H1 (cell line): ENCODE results near the gene LRP1-AS. TPM values are rescaled to one million over a fixed set of nuclear protein-coding genes. Genes with fewer than 3 reads are reported as not detected.

Source experiments
- CTCF ChIA-PET: fragments of 300-600 bp; sonication (Branson Sonifier 250); formaldehyde crosslinking; loops from one replicate; lab custom pipeline; 2021; ENCODE audit not compliant: partially characterized antibody; lab: Charles Lee
- POLR2A ChIA-PET: fragments of 300-600 bp; sonication (Branson Sonifier 250); formaldehyde crosslinking; loops from one replicate; lab custom pipeline; 2021; ENCODE audit warnings: inconsistent platforms; ENCODE audit not compliant: partially characterized antibody; lab: Charles Lee
- DNase-seq, 2 experiments: peaks; one replicate each; pipeline versions ENCODE4 v3.0.0 to v3.0.0-alpha.2; 2010 to 2022; ENCODE audit warnings: low spot score in 2 of 2, low read depth in 1 of 2, mixed read lengths in 1 of 2
- FAIRE-seq: peaks from 2 replicates; lab custom pipeline; 2011; peaks lifted over from hg19 to GRCh38; lab: Jason Lieb, UNC
- H2AFZ ChIP-seq: 2 replicates; pipeline ENCODE4 v1.8.1; 2012; ENCODE audit warnings: low read length, inconsistent platforms
- H2AK5ac ChIP-seq: 2 replicates; pipeline ENCODE4 v1.6.1; 2013; ENCODE audit warnings: low read depth, low read length
- H2BK120ac ChIP-seq: replicated peaks from 2 replicates; pipeline ENCODE3; 2013; ENCODE audit warnings: low read depth, low read length, inconsistent platforms
- H2BK12ac ChIP-seq: 2 replicates; pipeline ENCODE4 v1.6.1; 2013; ENCODE audit warnings: low read depth, low read length
- H2BK15ac ChIP-seq: 2 replicates; pipeline ENCODE4 v1.6.1; 2013; ENCODE audit warnings: low read length
- H2BK20ac ChIP-seq: 2 replicates; pipeline ENCODE4 v1.6.1; 2013; ENCODE audit warnings: low read length
- H2BK5ac ChIP-seq: 2 replicates; pipeline ENCODE4 v1.6.1; 2013; ENCODE audit warnings: low read depth, low read length
- H3K14ac ChIP-seq: 2 replicates; pipeline ENCODE4 v1.6.1; 2013; ENCODE audit warnings: inconsistent platforms; ENCODE audit not compliant: insufficient read length
- H3K18ac ChIP-seq: 2 replicates; pipeline ENCODE4 v1.6.1; 2013; ENCODE audit warnings: low read length; ENCODE audit errors: extremely low read depth
- H3K23ac ChIP-seq: 2 replicates; pipeline ENCODE4 v1.6.1; 2013; ENCODE audit warnings: inconsistent platforms; ENCODE audit not compliant: insufficient read length
- H3K23me2 ChIP-seq: 2 replicates; pipeline ENCODE4 v1.6.1; 2013; ENCODE audit warnings: low read depth, low read length
- H3K27ac ChIP-seq: 2 replicates; pipeline ENCODE4 v1.6.1; 2011; ENCODE audit warnings: low read depth, low read length, inconsistent platforms
- H3K27me3 ChIP-seq, 4 experiments: replicated peaks in 1 of 4; 1 replicate in 1 of 4; 2 replicates in 3 of 4; pipeline versions ENCODE4 v1.6.1 to v1.8.1; 2011 to 2013; ENCODE audit warnings: low read length in 3 of 4, mild to moderate bottlenecking in 3 of 4, inconsistent platforms in 2 of 4, mixed read lengths in 2 of 4, moderate library complexity in 1 of 4; ENCODE audit not compliant: control insufficient read depth in 3 of 4, insufficient read depth in 3 of 4; ENCODE audit errors: extremely low read depth in 1 of 4
- H3K36me3 ChIP-seq, 4 experiments: 2 replicates each; pipeline versions ENCODE4 v1.6.1 to v1.8.1; 2011 to 2013; ENCODE audit warnings: mild to moderate bottlenecking in 4 of 4, low read length in 3 of 4, moderate library complexity in 2 of 4, control low read depth in 1 of 4, inconsistent platforms in 1 of 4; ENCODE audit not compliant: insufficient read depth in 4 of 4, control insufficient read depth in 2 of 4
- H3K4ac ChIP-seq: replicated peaks from 2 replicates; pipeline ENCODE3; 2013; ENCODE audit warnings: low read length, low read depth, mixed read lengths, inconsistent platforms; ENCODE audit not compliant: insufficient read length
- H3K4me1 ChIP-seq, 4 experiments: replicated peaks in 1 of 4; 1 replicate in 1 of 4; 2 replicates in 3 of 4; pipeline versions ENCODE4 v1.6.1 to v1.8.1; 2011 to 2013; ENCODE audit warnings: low read length in 3 of 4, inconsistent platforms in 2 of 4, mixed read lengths in 1 of 4; ENCODE audit not compliant: insufficient read depth in 4 of 4, control insufficient read depth in 3 of 4
- H3K4me2 ChIP-seq, 2 experiments: 2 replicates each; pipeline versions ENCODE4 v1.6.1 to v1.8.1; 2011 to 2013; ENCODE audit warnings: low read depth in 2 of 2, low read length in 2 of 2, control low read depth in 1 of 2, inconsistent platforms in 1 of 2, mild to moderate bottlenecking in 1 of 2; ENCODE audit not compliant: insufficient read depth in 1 of 2
- H3K4me3 ChIP-seq, 4 experiments: fragments of 200-600, 300-600 bp in 1 of 4; sonication (generic), shearing (Covaris generic), sonication (Bioruptor Twin) in 1 of 4; 2 replicates each; pipeline versions ENCODE4 v1.5.1 to v1.8.1; 2011 to 2016; ENCODE audit warnings: low read length in 4 of 4, low read depth in 3 of 4, control low read depth in 2 of 4, inconsistent platforms in 2 of 4, mild to moderate bottlenecking in 2 of 4, mixed read lengths in 1 of 4, moderate library complexity in 1 of 4; ENCODE audit not compliant: insufficient read depth in 2 of 4; ENCODE audit errors: extremely low read depth in 1 of 4
- H3K56ac ChIP-seq: replicated peaks from 2 replicates; pipeline ENCODE3; 2013; ENCODE audit warnings: low read depth, mild to moderate bottlenecking, mixed read lengths, low read length, inconsistent platforms; ENCODE audit not compliant: insufficient read length
- H3K79me1 ChIP-seq: 2 replicates; pipeline ENCODE4 v1.6.1; 2013; ENCODE audit warnings: low read depth, low read length, control low read depth
- H3K79me2 ChIP-seq, 2 experiments: 2 replicates each; pipeline versions ENCODE4 v1.6.1 to v1.8.1; 2012 to 2013; ENCODE audit warnings: low read length in 2 of 2, mild to moderate bottlenecking in 2 of 2, inconsistent platforms in 1 of 2; ENCODE audit not compliant: insufficient read depth in 2 of 2, control insufficient read depth in 1 of 2
- H3K9ac ChIP-seq, 4 experiments: replicated peaks in 1 of 4; 1 replicate in 1 of 4; 2 replicates in 3 of 4; pipeline versions ENCODE4 v1.6.1 to v1.8.1; 2011 to 2013; ENCODE audit warnings: low read depth in 3 of 4, low read length in 3 of 4, control low read depth in 2 of 4, mild to moderate bottlenecking in 2 of 4, moderate library complexity in 2 of 4, inconsistent platforms in 1 of 4; ENCODE audit errors: extremely low read depth in 1 of 4
- H3K9me3 ChIP-seq, 2 experiments: 2 replicates each; pipeline versions ENCODE4 v1.6.1 to v1.8.1; 2012 to 2013; ENCODE audit warnings: mild to moderate bottlenecking in 2 of 2, moderate library complexity in 2 of 2, control low read depth in 1 of 2, inconsistent platforms in 1 of 2, low read depth in 1 of 2, low read length in 1 of 2, mixed read lengths in 1 of 2; ENCODE audit not compliant: insufficient read depth in 2 of 2
- H4K20me1 ChIP-seq, 2 experiments: replicated peaks in 1 of 2; 2 replicates each; pipeline versions ENCODE3 to v1.8.1; 2011 to 2013; ENCODE audit warnings: inconsistent platforms in 2 of 2, low read length in 2 of 2, mild to moderate bottlenecking in 1 of 2; ENCODE audit not compliant: insufficient read depth in 2 of 2, control insufficient read depth in 1 of 2
- H4K5ac ChIP-seq: 2 replicates; pipeline ENCODE4 v1.6.1; 2013; ENCODE audit warnings: low read length, low read depth, mixed read lengths, inconsistent platforms; ENCODE audit not compliant: insufficient read length
- H4K8ac ChIP-seq: 2 replicates; pipeline ENCODE4 v1.8.0; 2013; ENCODE audit warnings: mild to moderate bottlenecking, moderate library complexity, low read length, inconsistent platforms; ENCODE audit not compliant: insufficient read depth; ENCODE audit errors: extremely low read depth
- H4K91ac ChIP-seq: replicated peaks from 2 replicates; pipeline ENCODE3; 2013; ENCODE audit warnings: low read length, mixed read lengths, inconsistent platforms; ENCODE audit not compliant: insufficient read length
- ATF3 ChIP-seq: IDR thresholded peaks from 2 replicates; pipeline ENCODE4 v1.6.1; 2011; ENCODE audit warnings: low read depth, mild to moderate bottlenecking, low read length; ENCODE audit not compliant: insufficient read depth
- CEBPB ChIP-seq: IDR thresholded peaks from 2 replicates; pipeline ENCODE4 v1.6.1; 2012; ENCODE audit warnings: low read depth, low read length
- EZH2 ChIP-seq: fragments of 200-600 bp; sonication (generic); IDR thresholded peaks from 2 replicates; pipeline ENCODE4 v1.7.1; 2012; ENCODE audit warnings: low read depth, mild to moderate bottlenecking, moderate library complexity, low read length, inconsistent platforms; ENCODE audit not compliant: severe bottlenecking
- GTF2F1 ChIP-seq: IDR thresholded peaks from 2 replicates; pipeline ENCODE4 v1.6.1; 2012; ENCODE audit warnings: low read depth, low read length, improper control_type of control experiment, borderline replicate concordance
- HDAC6 ChIP-seq: IDR thresholded peaks from one replicate; pipeline ENCODE4 v1.7.1; 2012; ENCODE audit warnings: low read depth, mild to moderate bottlenecking, inconsistent platforms, low read length, moderate library complexity
- KDM1A ChIP-seq: fragments of 200-600, 300-600 bp; sonication (generic); IDR thresholded peaks from 2 replicates; pipeline ENCODE4 v1.7.1; 2016; ENCODE audit warnings: mild to moderate bottlenecking, low read length, borderline replicate concordance
- NANOG ChIP-seq: IDR thresholded peaks from 2 replicates; pipeline ENCODE4 v1.6.1; 2011; ENCODE audit warnings: low read length, low read depth, mild to moderate bottlenecking, inconsistent platforms; ENCODE audit not compliant: insufficient read depth, poor library complexity, severe bottlenecking
- PHF8 ChIP-seq: fragments of 200-600 bp; sonication (generic); conservative IDR thresholded peaks from 2 replicates; pipeline ENCODE4 v1.7.1; 2012; ENCODE audit warnings: low read depth, mild to moderate bottlenecking, inconsistent platforms, low read length, moderate library complexity
- POU5F1 ChIP-seq: IDR thresholded peaks from 2 replicates; pipeline ENCODE4 v1.6.1; 2011; ENCODE audit warnings: low read depth, mild to moderate bottlenecking, low read length, moderate library complexity
- SIN3A ChIP-seq, 2 experiments: IDR thresholded peaks in 1 of 2; conservative IDR thresholded peaks in 1 of 2; 2 replicates each; pipeline ENCODE4 v1.6.1; 2011 to 2012; ENCODE audit warnings: low read length in 2 of 2, improper control_type of control experiment in 1 of 2, low read depth in 1 of 2, mild to moderate bottlenecking in 1 of 2
- YY1 ChIP-seq: IDR thresholded peaks from 2 replicates; pipeline ENCODE4 v1.6.1; 2011; ENCODE audit warnings: low read depth, mild to moderate bottlenecking, low read length
- ZNF274 ChIP-seq: IDR thresholded peaks from 2 replicates; pipeline ENCODE4 v1.7.0; 2012; ENCODE audit warnings: low read length, borderline replicate concordance; ENCODE audit errors: extremely low read depth
- WGBS, 2 experiments: shearing (Covaris generic) in 1 of 2; methylation state at CpG; one replicate each; pipeline versions ENCODE4 v1.1.6 to v1.1.7; 2013 to 2015; ENCODE audit warnings: low lambda C conversion rate in 2 of 2, mixed read lengths in 2 of 2, inconsistent platforms in 1 of 2, low coverage in 1 of 2, missing lambda C conversion rate in 1 of 2; ENCODE audit not compliant: insufficient replicate concordance in 2 of 2, insufficient coverage in 1 of 2, insufficient read length in 1 of 2; ENCODE audit errors: extremely low coverage in 1 of 2, missing lambda C conversion rate in 1 of 2; 5-methylcytosine and 5-hydroxymethylcytosine counted together
- polyA plus RNA-seq, 7 experiments: library from polyadenylated mRNA; depleted of rRNA in 3 of 7; stranded (reverse) in 5 of 7; unstranded in 2 of 7; fragments of >200 nt in 5 of 7; fragments of 200-250 nt in 2 of 7; gene quantifications; 1 replicate in 5 of 7; 2 replicates in 1 of 7; 4 replicates in 1 of 7; pipeline versions ENCODE4 v1.2.1 to v1.2.3, GENCODE V29; 2011 to 2013; ENCODE audit warnings: missing spikeins in 2 of 7, mixed read lengths in 2 of 7
- total RNA-seq: library from RNA; stranded (reverse); fragmentation: NEBNext Ultra II Directional; extraction: Animal tissue kit (Norgen Biotek cat#: 25700); gene quantifications from 2 replicates; pipeline ENCODE4 v1.2.1, GENCODE V29; 2021

LRP1-AS gene
- total and polyA plus RNA-seq, 2 of the 8 experiments (the other 6 are each of a cell fraction or from before 2014, with no cell fraction given) = not detected

GRCh38 chr12:57190037-57190436 is 42.6 kb upstream of the LRP1-AS start:
- Histone ChIP-seq H2BK20ac (no peak overlapping the region), H2BK15ac (no peak overlapping the region), H3K9me3 (no peaks in the 10 kb centered on the region), H3K9ac (no peak overlapping the region; a peak in 1 of 7 replicates), H3K14ac (no peak overlapping the region), H3K27ac (no peak overlapping the region), H2BK5ac (no peak overlapping the region), H3K79me1 (no peaks in the 10 kb centered on the region), H3K4me3 (no peak overlapping the region), H4K8ac (no peak overlapping the region), H3K4me1 (no peaks in the 10 kb centered on the region; a peak in 1 of 7 replicates), H3K36me3 (peaks cover 57 to 94% (median 88%) of the 10 kb centered on the region in 4 experiments), H3K27me3 (no peaks in the 10 kb centered on the region), H2AFZ (no peak overlapping the region), H3K18ac (no peak overlapping the region), H3K56ac (no peak overlapping the region), H3K79me2 (no peaks in the 10 kb centered on the region), H2AK5ac (no peak overlapping the region), H3K4me2 (no peak overlapping the region), H2BK12ac (no peak overlapping the region), H4K91ac (no peak overlapping the region), H3K4ac (no peak overlapping the region), H3K23me2 (peaks cover 7% of the 10 kb centered on the region; the same call in 1 of the 2 replicates), H4K20me1 (peaks cover 5 to 24% of the 10 kb centered on the region in 2 experiments), H2BK120ac (no peak overlapping the region), H4K5ac (no peak overlapping the region), H3K23ac (no peak overlapping the region)
- no peak for FAIRE-seq
- CTCF ChIA-PET = interaction anchor here (0.7 to 20.9 kb wide), 8 partner anchors 13 to 121 kb away, joined by 3 to 389 read pairs (median 5); partner anchors contain the start of gene STAT6
- WGBS, 2 experiments = 100% methylated on average over 6 of the region's 6 CpGs; no CpG with 5 or more reads in 1 of the 2 experiments
- POLR2A ChIA-PET = interaction anchor here (0.9 to 11.0 kb wide), 12 partner anchors 9 to 100 kb away, joined by 3 to 91 read pairs (median 4); partner anchors contain the start of genes LRP1 and SHMT2
- DNase-seq = no peak
- TF ChIP-seq SIN3A (conservative IDR thresholded peaks at IDR 0.05 in 1 of 2, IDR thresholded peaks at IDR 0.05 in 1 of 2; ENCODE audit: low read depth in 1 of 2, low read length in 2 of 2) (no peak), YY1 (no peak), POU5F1 (no peak), GTF2F1 (no peak), ATF3 (no peak), EZH2 (no peak), NANOG (no peak), ZNF274 (no peak), CEBPB (no peak), HDAC6 (no peak), KDM1A (no peak), PHF8 (no peak)
